ENCODE data around the gene TGFA. TPM values are rescaled to one million over a fixed set of nuclear protein-coding genes. Genes with fewer than 3 reads are reported as not detected.

The TGFA gene
- total RNA-seq, 1 experiment from 2014 or later, result 7.8 TPM

- Histone ChIP-seq H3K9me3 (replicated peaks) (no peaks in the 10 kb centered on the region), H3K27ac (no peak overlapping the region), H3K36me3 (no peaks in the 10 kb centered on the region), H3K27me3 (no peaks in the 10 kb centered on the region), H3K4me1 (peaks cover 13% of the 10 kb centered on the region), H3K4me3 (no peak overlapping the region)
- DNase-seq, result no peak
Measured at GRCh38 chr2:70560442-70560841, 6.8 kb upstream of the TGFA start.

- no peak overlapping the region for H3K4me3 ChIP-seq
Measured at GRCh38 chr2:70560040-70560439, 6.4 kb upstream of the TGFA start.

GRCh38 chr2:70558195-70558808 lies 4.7 kb upstream of the TGFA start:
- peaks cover 19% of the 10 kb centered on the region for H3K4me1 ChIP-seq
- DNase-seq, result peak in 1 of 2 experiments; percentile 45
- H3K27ac ChIP-seq, result no peak overlapping the region
- no peak overlapping the region for H3K4me3 ChIP-seq
- no peaks in the 10 kb centered on the region for H3K9me3 ChIP-seq (replicated peaks)
- H3K27me3 ChIP-seq, result peaks cover 2% of the 10 kb centered on the region
- no peaks in the 10 kb centered on the region for H3K36me3 ChIP-seq

More at GRCh38 chr2:70560040-70560439, 6.4 kb upstream of the TGFA start:
- Histone ChIP-seq H3K27me3 (no peaks in the 10 kb centered on the region), H3K4me1 (peaks cover 16% of the 10 kb centered on the region), H3K36me3 (no peaks in the 10 kb centered on the region), H3K9me3 (replicated peaks) (no peaks in the 10 kb centered on the region), H3K27ac (no peak overlapping the region)
- no peak for DNase-seq

- H3K4me1 ChIP-seq, result peaks cover 25% of the 10 kb centered on the region
- H3K27me3 ChIP-seq, result peaks cover 12% of the 10 kb centered on the region
- peak; percentile 48 to 67 for DNase-seq
- H3K27ac ChIP-seq, result no peak overlapping the region
- no peaks in the 10 kb centered on the region for H3K36me3 ChIP-seq
- H3K9me3 ChIP-seq (replicated peaks), result no peaks in the 10 kb centered on the region
- no peak overlapping the region for H3K4me3 ChIP-seq
Measured at GRCh38 chr2:70557171-70557838, 3.7 kb upstream of the TGFA start.

- Histone ChIP-seq H3K4me1 (peaks cover 28% of the 10 kb centered on the region), H3K4me3 (no peak overlapping the region), H3K27ac (no peak overlapping the region), H3K27me3 (peaks cover 15% of the 10 kb centered on the region), H3K36me3 (no peaks in the 10 kb centered on the region), H3K9me3 (replicated peaks) (no peaks in the 10 kb centered on the region)
- DNase-seq, result no peak
Measured at GRCh38 chr2:70556608-70557007, 3.0 kb upstream of the TGFA start.

GRCh38 chr2:70554338-70554892 lies 789 bp upstream of the TGFA start:
- Histone ChIP-seq H3K4me1 (peaks cover 28% of the 10 kb centered on the region), H3K27me3 (peaks cover 15% of the 10 kb centered on the region), H3K36me3 (no peaks in the 10 kb centered on the region), H3K4me3 (peak overlapping the region; percentile 65), H3K9me3 (replicated peaks) (no peaks in the 10 kb centered on the region), H3K27ac (peak overlapping the region; percentile 32)
- peak in 1 of 2 experiments; percentile 24 for DNase-seq

GRCh38 chr2:70553334-70553583 lies 367 bp downstream of the TGFA start:
- no peak for DNase-seq
- Histone ChIP-seq H3K27me3 (peaks cover 15% of the 10 kb centered on the region), H3K4me1 (peaks cover 26% of the 10 kb centered on the region), H3K4me3 (peak overlapping the region; percentile 65), H3K9me3 (replicated peaks) (no peaks in the 10 kb centered on the region), H3K27ac (peak overlapping the region; percentile 13; the same call in 1 of the 2 replicates), H3K36me3 (no peaks in the 10 kb centered on the region)

- peaks cover 15% of the 10 kb centered on the region for H3K27me3 ChIP-seq
Measured at GRCh38 chr2:70552501-70553333, 909 bp downstream of the TGFA start.

GRCh38 chr2:70551167-70551566 lies 2.5 kb downstream of the TGFA start:
- Histone ChIP-seq H3K9me3 (replicated peaks) (no peaks in the 10 kb centered on the region), H3K27me3 (peaks cover 15% of the 10 kb centered on the region), H3K36me3 (no peaks in the 10 kb centered on the region), H3K4me1 (peaks cover 15% of the 10 kb centered on the region; the same call in 1 of the 2 replicates), H3K27ac (no peak overlapping the region), H3K4me3 (no peak overlapping the region)
- DNase-seq, result no peak

More at GRCh38 chr2:70552501-70553333, 909 bp downstream of the TGFA start:
- Histone ChIP-seq H3K4me1 (peaks cover 22% of the 10 kb centered on the region; the same call in 1 of the 2 replicates), H3K27ac (peak overlapping the region; percentile 13; the same call in 1 of the 2 replicates), H3K36me3 (no peaks in the 10 kb centered on the region), H3K4me3 (peak overlapping the region; percentile 65), H3K9me3 (replicated peaks) (no peaks in the 10 kb centered on the region)
- peak; percentile 33 to 42 for DNase-seq

- Histone ChIP-seq H3K36me3 (no peaks in the 10 kb centered on the region), H3K4me1 (peaks cover 12% of the 10 kb centered on the region; the same call in 1 of the 2 replicates), H3K4me3 (no peak overlapping the region), H3K27me3 (peaks cover 15% of the 10 kb centered on the region), H3K27ac (no peak overlapping the region), H3K9me3 (replicated peaks) (no peaks in the 10 kb centered on the region)
- no peak for DNase-seq
Measured at GRCh38 chr2:70549962-70550361, 3.7 kb downstream of the TGFA start.

- no peak overlapping the region for H3K27ac ChIP-seq
- DNase-seq, result no peak
- no peaks in the 10 kb centered on the region for H3K36me3 ChIP-seq
- H3K9me3 ChIP-seq (replicated peaks), result no peaks in the 10 kb centered on the region
- H3K4me3 ChIP-seq, result no peak overlapping the region
- H3K4me1 ChIP-seq, result peaks cover 10% of the 10 kb centered on the region; the same call in 1 of the 2 replicates
- peaks cover 15% of the 10 kb centered on the region for H3K27me3 ChIP-seq
Measured at GRCh38 chr2:70549064-70549710, 4.4 kb downstream of the TGFA start.

GRCh38 chr2:70548233-70548632 lies 5.4 kb downstream of the TGFA start:
- Histone ChIP-seq H3K9me3 (replicated peaks) (no peaks in the 10 kb centered on the region), H3K4me1 (peaks cover 10% of the 10 kb centered on the region; the same call in 1 of the 2 replicates), H3K27ac (no peak overlapping the region), H3K4me3 (no peak overlapping the region), H3K27me3 (peaks cover 13% of the 10 kb centered on the region), H3K36me3 (no peaks in the 10 kb centered on the region)
- no peak for DNase-seq

- no peak for DNase-seq
- no peaks in the 10 kb centered on the region for H3K36me3 ChIP-seq
- H3K27ac ChIP-seq, result no peak overlapping the region
- H3K9me3 ChIP-seq (replicated peaks), result no peaks in the 10 kb centered on the region
- no peak overlapping the region for H3K4me3 ChIP-seq
- 0 out of 2 replicates have a peak, but pooled peaks cover 3% of the 10 kb centered on the region for H3K4me1 ChIP-seq
- H3K27me3 ChIP-seq, result no peaks in the 10 kb centered on the region
Measured at GRCh38 chr2:70546885-70547284, 6.7 kb downstream of the TGFA start.

GRCh38 chr2:70546376-70546775 lies 7.2 kb downstream of the TGFA start:
- Histone ChIP-seq H3K4me1 (0 out of 2 replicates have a peak, but pooled peaks cover 6% of the 10 kb centered on the region), H3K4me3 (no peak overlapping the region), H3K9me3 (replicated peaks) (no peaks in the 10 kb centered on the region), H3K36me3 (no peaks in the 10 kb centered on the region), H3K27me3 (no peaks in the 10 kb centered on the region), H3K27ac (no peak overlapping the region)
- DNase-seq, result no peak
